Stimulated activated CD4-positive, alpha-beta T cell treated with anti-CD3 and anti-CD28 coated beads, Interleukin-1b, Interleukin-23, amount 100 ng/mL, for 24 hours (primary cell): Measurements from ENCODE around the gene PDPN.
"Not testable (repeated sequence)": the region's sequence is repeated elsewhere in the genome, so short reads cannot be mapped to it uniquely, and the experiment has no call there.

Experiments
- DNase-seq, 4 experiments: peaks; one replicate each; pipeline ENCODE4 v3.0.0-alpha.2; 2020; ENCODE audit warnings: low read depth in 4 of 4, low spot score in 1 of 4

Gene PDPN

DNA sequence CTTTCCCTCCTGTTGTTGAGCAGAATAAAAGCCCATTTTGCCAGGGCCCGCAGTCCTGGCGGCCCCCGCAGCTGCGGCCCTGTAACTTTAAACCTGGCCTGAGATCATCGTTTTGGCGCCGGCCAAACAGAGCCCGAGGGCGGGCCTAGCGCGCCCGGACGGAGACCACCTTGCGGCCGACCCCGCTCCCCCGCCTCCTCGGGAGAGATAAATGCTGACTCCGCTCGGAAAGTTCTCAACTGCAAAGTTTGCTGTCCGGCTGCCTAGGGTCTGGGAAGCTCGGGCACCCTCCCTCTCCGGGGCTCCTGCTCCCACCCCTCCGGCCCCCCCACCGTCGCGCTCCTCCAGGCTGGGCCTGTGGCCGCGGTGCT lies at the start of gene PDPN:
PDPN (plus strand) TSS at position 238 of the 371 bp plus-strand sequence. CDS start 202 bp downstream, outside the sequence.
- DNase-seq: no peak

- no peak for DNase-seq
Measured at GRCh38 chr1:13535227-13535626, 48.4 kb upstream of the PDPN start.

GRCh38 chr1:13536571-13536970 lies 47.1 kb upstream of the PDPN start:
- no peak for DNase-seq

DNA sequence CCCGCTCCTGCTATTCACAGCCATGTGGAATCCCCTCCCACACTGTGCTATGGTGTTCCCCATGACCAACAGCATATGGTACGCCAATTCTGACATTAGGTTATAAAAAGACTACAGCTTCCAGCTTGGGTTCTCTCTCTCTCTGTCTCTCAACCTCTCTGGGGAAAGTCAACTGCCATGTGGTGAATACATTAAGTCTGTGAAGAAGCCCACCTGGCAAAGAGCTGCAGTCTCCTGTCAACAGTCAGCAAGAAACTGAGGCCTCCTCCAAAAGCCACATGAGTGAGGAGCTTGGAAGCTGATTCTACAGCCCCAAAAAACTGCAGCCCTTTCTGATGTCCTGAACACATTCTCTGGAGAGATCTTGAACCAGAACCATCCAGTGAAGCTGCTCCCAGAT lies 44.8 kb upstream of the PDPN start:
- DNase-seq: no peak

DNA sequence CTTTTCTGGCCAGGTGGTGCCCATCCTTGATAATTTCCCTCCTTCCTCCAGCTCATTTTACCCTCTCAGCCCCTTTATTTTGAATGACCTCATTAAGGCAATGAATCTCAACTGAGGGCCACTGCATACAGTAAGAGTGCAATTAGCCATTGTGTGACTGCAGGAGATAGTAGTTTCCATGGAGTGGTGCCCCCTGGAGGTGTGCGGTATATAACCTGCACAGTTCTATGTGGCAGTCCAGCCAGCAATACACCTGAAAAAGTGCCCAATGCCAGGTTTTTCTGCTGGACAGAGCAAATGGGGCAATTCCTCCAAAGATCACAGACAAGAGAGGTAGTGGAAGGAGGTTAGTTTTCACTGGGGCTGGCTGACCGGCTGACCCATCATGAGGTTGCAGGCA lies 43.9 kb upstream of the PDPN start:
- DNase-seq: no peak

GRCh38 chr1:13540866-13541265 lies 42.8 kb upstream of the PDPN start:
- DNase-seq: no peak

DNA sequence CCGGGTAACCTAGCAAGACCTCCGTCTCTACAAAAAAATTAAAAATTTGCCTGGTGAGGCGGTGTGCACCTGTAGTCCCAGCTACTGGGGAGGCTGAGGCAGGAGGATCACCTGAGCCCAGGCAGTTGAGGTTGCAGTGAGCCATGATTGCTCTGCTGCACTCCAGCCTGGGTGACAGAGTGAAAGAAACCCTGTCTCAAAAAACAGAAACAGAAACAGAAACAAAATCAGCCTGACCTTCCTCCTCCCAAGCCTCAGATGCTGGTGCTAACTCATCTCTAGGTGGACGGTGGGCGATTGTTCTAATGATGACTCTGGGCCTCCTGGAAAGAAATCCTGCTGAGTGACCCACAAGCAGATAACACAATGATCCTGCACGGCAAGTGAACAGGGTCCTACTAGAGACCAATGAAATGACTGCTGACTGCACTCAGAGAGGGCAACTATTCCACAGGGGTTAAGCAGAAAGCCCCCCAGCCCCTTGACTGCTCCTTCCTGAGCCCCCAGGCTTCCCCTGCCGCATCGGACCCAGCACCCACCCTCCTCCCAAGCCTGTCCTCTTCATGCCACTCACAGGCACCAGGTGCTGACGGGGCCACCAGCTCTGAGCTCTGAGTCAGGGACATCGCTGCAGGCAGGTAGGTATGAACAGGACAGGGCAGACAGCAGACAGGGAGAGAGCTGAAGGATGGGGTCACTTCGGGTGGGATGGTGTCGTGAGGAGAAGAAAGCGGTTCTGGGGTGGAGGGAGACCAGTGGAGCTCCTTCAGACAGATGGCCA lies 42.0 kb upstream of the PDPN start:
- no peak for DNase-seq

GRCh38 chr1:13543451-13544220 lies 40.0 kb upstream of the PDPN start:
- no peak for DNase-seq

GRCh38 chr1:13544221-13544556 lies 39.4 kb upstream of the PDPN start:
- DNase-seq: no peak

- no peak for DNase-seq
Measured at GRCh38 chr1:13546791-13547190, 36.8 kb upstream of the PDPN start.

GRCh38 chr1:13548281-13548680 lies 35.4 kb upstream of the PDPN start:
- no peak for DNase-seq

GRCh38 chr1:13549021-13549420 lies 34.6 kb upstream of the PDPN start:
- no peak for DNase-seq

GRCh38 chr1:13549521-13549920 lies 34.1 kb upstream of the PDPN start:
- no peak for DNase-seq

DNA sequence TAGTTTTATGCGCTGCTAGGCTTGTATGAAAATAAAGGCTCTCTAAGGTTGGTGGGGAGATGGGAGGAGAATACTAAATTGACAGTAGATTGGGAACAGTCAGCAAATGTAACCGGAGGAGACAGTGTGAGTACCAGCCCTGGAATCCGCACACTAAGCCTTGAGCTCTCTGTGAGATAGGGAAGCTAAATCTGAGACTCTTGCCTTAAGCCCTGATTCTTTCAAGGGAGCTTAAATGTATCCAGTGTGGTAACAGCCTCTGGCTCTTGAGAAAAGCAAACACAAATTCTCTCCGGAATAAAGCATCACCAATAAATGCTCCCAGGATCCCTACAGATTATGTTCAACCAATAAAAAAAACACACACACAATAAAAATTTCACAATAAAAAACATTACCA lies 33.0 kb upstream of the PDPN start:
- no peak for DNase-seq

DNA sequence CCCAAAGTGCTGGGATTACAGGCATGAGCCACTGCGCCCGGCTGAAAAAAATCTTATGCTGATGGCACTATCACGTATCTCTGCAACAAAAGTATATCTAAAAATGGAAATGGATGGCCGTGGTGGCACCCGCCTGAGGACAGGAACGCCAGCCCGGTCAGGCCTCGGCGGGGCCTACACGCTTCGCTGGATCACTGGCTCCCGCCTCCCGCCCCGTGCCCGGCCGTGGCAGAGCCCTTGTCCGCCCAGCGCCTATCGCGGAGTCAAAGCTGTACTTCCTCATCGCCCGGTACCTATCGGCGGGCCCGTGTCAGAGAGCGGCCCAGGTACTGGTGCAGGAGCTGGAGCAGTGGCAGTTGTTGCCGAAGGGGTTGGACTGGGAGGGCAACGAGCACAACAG lies 28.8 kb upstream of the PDPN start:
- DNase-seq: no peak

DNA sequence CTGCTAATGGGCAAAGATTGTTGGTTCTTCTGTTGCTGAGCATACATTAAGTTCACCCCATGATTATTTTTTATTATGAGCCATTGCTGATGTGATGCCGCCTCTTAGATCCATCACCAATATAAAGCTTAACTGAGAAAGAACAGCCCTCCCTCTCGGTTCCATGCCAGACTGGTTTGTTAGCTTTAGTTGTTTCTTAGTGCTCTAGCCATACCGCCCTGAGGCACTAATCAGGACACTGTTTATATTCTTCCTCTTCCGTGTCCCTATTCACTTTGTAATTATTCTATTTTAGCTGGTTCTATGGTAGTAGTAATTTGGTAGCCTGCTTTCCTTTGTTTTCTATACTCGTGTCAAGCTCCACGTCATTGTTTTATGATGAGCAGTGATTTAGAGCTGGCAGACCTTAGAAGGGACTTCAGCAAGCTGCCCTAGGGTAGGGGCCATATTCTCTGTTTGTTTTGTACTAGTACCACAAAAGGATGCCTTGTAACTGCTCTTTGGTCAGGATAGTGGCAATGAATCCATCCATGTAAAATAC lies 27.3 kb upstream of the PDPN start:
- no peak for DNase-seq

DNA sequence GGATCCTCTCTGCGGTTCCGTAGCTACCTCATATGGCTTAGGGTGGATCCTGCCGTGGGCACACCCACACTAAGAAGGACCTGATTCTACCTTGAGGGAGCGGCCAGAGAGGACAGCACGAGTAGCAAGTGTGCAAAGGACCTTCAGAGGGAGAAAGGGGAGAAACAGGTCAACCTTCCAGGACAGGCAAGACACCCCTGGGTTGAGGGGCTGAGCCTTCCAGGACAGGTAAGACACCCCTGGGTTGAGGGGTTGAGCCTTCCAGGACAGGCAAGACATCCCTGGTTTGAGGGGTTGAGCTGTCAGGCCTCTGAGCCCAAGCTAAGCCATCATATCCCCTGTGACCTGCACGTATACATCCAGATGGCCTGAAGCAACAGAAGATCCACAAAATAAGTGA lies 23.1 kb upstream of the PDPN start:
- no peak for DNase-seq

- DNase-seq: not testable (repeated sequence)
Measured at GRCh38 chr1:13562981-13563380, 20.7 kb upstream of the PDPN start.

- DNase-seq: no peak
Measured at GRCh38 chr1:13564073-13564472, 19.6 kb upstream of the PDPN start.

GRCh38 chr1:13570435-13570834 lies 13.2 kb upstream of the PDPN start:
- DNase-seq: not testable (repeated sequence)

DNA sequence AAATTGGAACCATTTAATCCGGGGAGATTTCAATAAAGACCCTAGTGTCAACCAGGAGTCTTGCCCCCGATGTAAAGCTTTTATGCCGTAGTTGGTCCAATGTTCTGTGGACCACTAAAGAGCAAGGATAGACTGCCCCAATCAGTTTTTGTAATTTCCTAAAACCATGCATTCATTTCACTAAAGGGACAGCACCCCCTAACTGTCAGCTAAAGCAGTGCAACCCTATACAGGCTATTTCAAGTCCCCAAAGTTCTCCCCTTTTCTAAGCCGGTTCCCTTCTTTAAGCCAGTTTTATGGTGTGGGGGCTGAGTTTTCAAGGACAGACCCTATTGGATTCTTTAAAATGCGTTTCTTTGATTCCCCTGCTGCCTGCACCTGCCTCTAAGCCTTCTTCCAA lies 12.7 kb upstream of the PDPN start:
- DNase-seq: no peak

DNA sequence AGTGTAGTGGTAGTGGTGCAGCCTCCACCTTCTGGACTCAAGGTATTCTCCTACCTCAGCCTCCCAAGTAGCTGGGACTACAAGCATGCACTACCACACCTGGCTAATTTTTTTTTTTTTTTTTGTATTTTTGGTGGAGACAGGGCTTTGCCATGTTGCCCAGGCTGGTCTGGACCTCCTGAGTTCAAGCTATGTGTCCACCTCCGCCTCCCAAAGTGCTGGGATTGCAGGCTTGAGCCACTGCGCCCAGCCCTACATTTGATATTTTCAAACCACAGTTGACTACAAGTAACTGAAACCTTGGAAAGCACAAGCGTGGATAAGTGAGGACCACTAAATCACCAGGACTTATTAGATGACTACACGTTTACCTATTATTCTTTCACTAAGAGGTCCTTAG lies 10.0 kb upstream of the PDPN start:
- DNase-seq: no peak

- no peak for DNase-seq
Measured at GRCh38 chr1:13576926-13577325, 6.7 kb upstream of the PDPN start.
